Measurements from ENCODE around the gene PPP4C.

Gene PPP4C

GRCh38 chr16:30127993-30128392 is 52.2 kb downstream of the PPP4C start:
- no peak for DNase-seq

DNA sequence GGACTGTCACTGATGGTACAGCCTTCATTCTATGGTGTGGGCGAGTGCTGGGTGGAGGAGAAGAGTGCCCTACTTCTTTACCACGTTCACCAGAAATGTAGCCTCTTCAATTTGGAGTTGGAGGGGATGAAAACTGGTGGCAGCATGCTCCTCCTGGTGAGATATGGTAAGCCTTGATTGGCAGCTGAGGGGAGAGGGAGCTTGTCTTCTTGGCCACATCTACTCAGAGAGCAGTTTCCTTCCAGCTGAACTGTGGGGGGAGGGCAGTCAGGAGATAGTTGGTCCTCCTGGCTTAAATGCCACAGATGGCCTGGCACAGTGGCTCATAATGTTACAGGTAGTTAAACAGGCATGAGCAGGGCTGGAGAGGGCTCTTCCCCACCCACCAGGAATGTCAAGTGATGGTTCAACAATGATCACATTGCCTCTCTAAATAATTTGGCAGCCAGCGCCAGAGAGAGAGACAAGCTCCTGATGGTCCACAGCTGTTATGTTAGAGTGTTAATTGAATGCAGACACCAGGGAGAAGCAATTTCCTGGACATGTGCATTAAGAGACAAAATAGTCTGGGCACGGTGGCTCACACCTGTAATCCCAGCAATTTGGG is 56.2 kb downstream of the PPP4C start:
- DNase-seq, result peak; percentile 37

- DNase-seq, result no peak
Observed at GRCh38 chr16:30132591-30132990, 56.8 kb downstream of the PPP4C start.

All from fibroblast of skin of abdomen (primary cell).